ENCODE data around the gene LGALS9.
"Not testable (repeated sequence)": the region's sequence is repeated elsewhere in the genome, so short reads cannot be mapped to it uniquely, and the experiment has no call there.

LGALS9 gene

GRCh38 chr17:27623614-27624013 is 7.4 kb upstream of the LGALS9 start:
- H3K9ac ChIP-seq, result no peak overlapping the region
- H3K4me1 ChIP-seq, result no peaks in the 10 kb centered on the region
- H3K27me3 ChIP-seq (ENCODE audit: control insufficient read depth, insufficient read depth, low read length), result no peaks in the 10 kb centered on the region
- TF ChIP-seq CTCF (IDR thresholded peaks at IDR 0.05), result no peak
- H3K79me2 ChIP-seq, result no peaks in the 10 kb centered on the region
- no peak overlapping the region for H2AFZ ChIP-seq
- H3K4me2 ChIP-seq (ENCODE audit: low read length), result no peak overlapping the region
- H3K27ac ChIP-seq, result no peak overlapping the region
- H3K9me3 ChIP-seq (ENCODE audit: control insufficient read depth, low read length), result no peaks in the 10 kb centered on the region
- H3K36me3 ChIP-seq (ENCODE audit: control insufficient read depth, insufficient read depth, low read length), result no peaks in the 10 kb centered on the region
- no peak overlapping the region for H3K4me3 ChIP-seq (ENCODE audit: low read depth, low read length)

GRCh38 chr17:27624539-27624938 is 6.4 kb upstream of the LGALS9 start:
- no peaks in the 10 kb centered on the region for H3K79me2 ChIP-seq
- no peaks in the 10 kb centered on the region for H3K9me3 ChIP-seq (ENCODE audit: control insufficient read depth, low read length)
- H3K27ac ChIP-seq, result no peak overlapping the region
- H3K9ac ChIP-seq, result no peak overlapping the region
- H3K27me3 ChIP-seq (ENCODE audit: control insufficient read depth, insufficient read depth, low read length), result no peaks in the 10 kb centered on the region
- H3K4me2 ChIP-seq (ENCODE audit: low read length), result no peak overlapping the region
- H3K36me3 ChIP-seq (ENCODE audit: control insufficient read depth, insufficient read depth, low read length), result no peaks in the 10 kb centered on the region
- no peak for TF ChIP-seq CTCF (IDR thresholded peaks at IDR 0.05)
- H3K4me3 ChIP-seq (ENCODE audit: low read depth, low read length), result no peak overlapping the region
- H3K4me1 ChIP-seq, result no peaks in the 10 kb centered on the region
- no peak overlapping the region for H2AFZ ChIP-seq

DNA sequence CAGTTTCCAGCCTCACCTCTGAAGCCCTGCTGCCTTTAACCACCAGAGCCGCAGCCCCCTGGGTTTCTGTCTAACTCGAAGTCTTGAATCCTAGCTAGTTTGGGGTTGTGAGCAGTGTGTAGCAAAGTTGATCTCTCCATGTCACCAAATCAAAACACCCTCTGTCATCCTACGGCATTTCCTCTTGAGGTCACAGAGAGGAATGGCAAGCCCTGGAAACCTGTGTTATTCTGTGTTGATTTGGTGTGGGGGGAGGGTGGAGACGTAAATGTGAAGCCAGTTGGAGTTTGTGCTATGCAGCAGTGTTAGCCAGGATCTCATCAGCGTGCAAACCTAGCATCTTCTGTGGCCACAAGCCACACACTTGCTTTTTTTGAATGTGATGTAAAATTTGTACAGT is 5.1 kb upstream of the LGALS9 start:
- H3K4me1 ChIP-seq, result no peaks in the 10 kb centered on the region
- H3K36me3 ChIP-seq (ENCODE audit: control insufficient read depth, insufficient read depth, low read length), result no peaks in the 10 kb centered on the region
- no peak overlapping the region for H2AFZ ChIP-seq
- no peak overlapping the region for H3K4me2 ChIP-seq (ENCODE audit: low read length)
- H3K4me3 ChIP-seq (ENCODE audit: low read depth, low read length), result no peak overlapping the region
- no peaks in the 10 kb centered on the region for H3K27me3 ChIP-seq (ENCODE audit: control insufficient read depth, insufficient read depth, low read length)
- H3K9me3 ChIP-seq (ENCODE audit: control insufficient read depth, low read length), result no peaks in the 10 kb centered on the region
- H3K27ac ChIP-seq, result no peak overlapping the region
- H3K79me2 ChIP-seq, result no peaks in the 10 kb centered on the region
- no peak for TF ChIP-seq CTCF (IDR thresholded peaks at IDR 0.05)
- H3K9ac ChIP-seq, result no peak overlapping the region

GRCh38 chr17:27627514-27627913 is 3.5 kb upstream of the LGALS9 start:
- no peak overlapping the region for H2AFZ ChIP-seq
- H3K4me3 ChIP-seq (ENCODE audit: low read depth, low read length), result no peak overlapping the region
- no peak overlapping the region for H3K4me2 ChIP-seq (ENCODE audit: low read length)
- no peaks in the 10 kb centered on the region for H3K79me2 ChIP-seq
- no peak overlapping the region for H3K9ac ChIP-seq
- no peaks in the 10 kb centered on the region for H3K27me3 ChIP-seq (ENCODE audit: control insufficient read depth, insufficient read depth, low read length)
- no peaks in the 10 kb centered on the region for H3K36me3 ChIP-seq (ENCODE audit: control insufficient read depth, insufficient read depth, low read length)
- H3K27ac ChIP-seq, result no peak overlapping the region
- no peaks in the 10 kb centered on the region for H3K4me1 ChIP-seq
- no peak for TF ChIP-seq CTCF (IDR thresholded peaks at IDR 0.05)
- H3K9me3 ChIP-seq (ENCODE audit: control insufficient read depth, low read length), result no peaks in the 10 kb centered on the region

- Histone ChIP-seq H3K9ac (no peak overlapping the region), H3K79me2 (no peaks in the 10 kb centered on the region), H3K27me3 (ENCODE audit: control insufficient read depth, insufficient read depth, low read length) (no peaks in the 10 kb centered on the region), H3K27ac (no peak overlapping the region), H3K36me3 (ENCODE audit: control insufficient read depth, insufficient read depth, low read length) (no peaks in the 10 kb centered on the region), H3K4me2 (ENCODE audit: low read length) (no peak overlapping the region), H2AFZ (no peak overlapping the region), H3K4me1 (no peaks in the 10 kb centered on the region), H3K4me3 (ENCODE audit: low read depth, low read length) (no peak overlapping the region), H3K9me3 (ENCODE audit: control insufficient read depth, low read length) (no peaks in the 10 kb centered on the region)
- no peak for TF ChIP-seq CTCF (IDR thresholded peaks at IDR 0.05)
These were observed 2.6 kb upstream of the LGALS9 start for GRCh38 chr17:27628376-27628775.

GRCh38 chr17:27629260-27629659 is 1.7 kb upstream of the LGALS9 start:
- not testable (repeated sequence) for H3K4me3 ChIP-seq (ENCODE audit: low read depth, low read length); H3K27ac ChIP-seq; H3K9ac ChIP-seq; H3K4me1 ChIP-seq; H3K9me3 ChIP-seq (ENCODE audit: control insufficient read depth, low read length); H3K79me2 ChIP-seq; H3K36me3 ChIP-seq (ENCODE audit: control insufficient read depth, insufficient read depth, low read length); H3K4me2 ChIP-seq (ENCODE audit: low read length); H3K27me3 ChIP-seq (ENCODE audit: control insufficient read depth, insufficient read depth, low read length); H2AFZ ChIP-seq
